HUES6 (cell line): ENCODE measurements around the gene OR6C3.
"Not testable (repeated sequence)": the region's sequence is repeated elsewhere in the genome, so short reads cannot be mapped to it uniquely, and the experiment has no call there.

Experiments used
- H3K27ac ChIP-seq: 2 replicates; pipeline ENCODE4 v1.7.0; 2013; ENCODE audit warnings: low read depth, mild to moderate bottlenecking, low read length, inconsistent platforms
- H3K27me3 ChIP-seq: 2 replicates; pipeline ENCODE4 v1.6.1; 2013; ENCODE audit warnings: low read length; ENCODE audit not compliant: control insufficient read depth, insufficient read depth
- H3K36me3 ChIP-seq: 2 replicates; pipeline ENCODE4 v1.6.1; 2013; ENCODE audit warnings: low read length; ENCODE audit not compliant: control insufficient read depth, insufficient read depth
- H3K4me1 ChIP-seq: 2 replicates; pipeline ENCODE4 v1.6.1; 2013; ENCODE audit warnings: low read length; ENCODE audit not compliant: control insufficient read depth, insufficient read depth
- H3K4me3 ChIP-seq: 2 replicates; pipeline ENCODE4 v1.5.1; 2013; ENCODE audit warnings: low read depth, low read length
- H3K9ac ChIP-seq: one replicate; pipeline ENCODE4 v1.6.1; 2013; ENCODE audit warnings: mild to moderate bottlenecking, low read length
- H3K9me3 ChIP-seq: 2 replicates; pipeline ENCODE4 v1.6.1; 2013; ENCODE audit warnings: low read depth, low read length; ENCODE audit not compliant: control insufficient read depth, insufficient read depth

OR6C3 gene

DNA sequence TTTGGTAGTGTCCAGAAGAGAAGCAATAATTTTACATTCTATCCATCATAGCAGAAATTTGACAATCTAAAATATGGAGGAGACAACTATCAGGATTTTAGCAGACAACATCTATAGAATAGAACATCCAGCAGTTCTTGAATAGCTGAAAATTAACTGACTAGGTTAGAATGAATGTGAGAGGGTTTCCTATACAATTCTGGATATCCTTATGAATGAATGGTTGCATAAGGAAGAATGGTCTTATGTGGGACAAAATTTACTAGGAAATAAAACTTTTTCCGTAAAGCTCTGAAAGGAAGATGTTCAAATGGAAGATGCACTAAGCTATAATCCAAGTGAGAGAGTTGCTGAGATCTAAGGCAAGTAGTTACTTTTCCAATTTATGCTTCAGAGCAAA is at the start of gene OR6C3:
TSS of gene OR6C3 (plus strand) at position 301 of the 400 bp plus-strand sequence. CDS start 955 bp downstream, outside the sequence.
- Histone ChIP-seq H3K27ac (no peak within 1 kb of the TSS), H3K36me3 (no peaks in the 10 kb centered on the region), H3K4me1 (peaks cover 18% of the 10 kb centered on the region; the same call in 1 of the 2 replicates), H3K27me3 (no peaks in the 10 kb centered on the region), H3K4me3 (no peak within 1 kb of the TSS), H3K9ac (no peak within 1 kb of the TSS), H3K9me3 (no peaks in the 10 kb centered on the region)

DNA sequence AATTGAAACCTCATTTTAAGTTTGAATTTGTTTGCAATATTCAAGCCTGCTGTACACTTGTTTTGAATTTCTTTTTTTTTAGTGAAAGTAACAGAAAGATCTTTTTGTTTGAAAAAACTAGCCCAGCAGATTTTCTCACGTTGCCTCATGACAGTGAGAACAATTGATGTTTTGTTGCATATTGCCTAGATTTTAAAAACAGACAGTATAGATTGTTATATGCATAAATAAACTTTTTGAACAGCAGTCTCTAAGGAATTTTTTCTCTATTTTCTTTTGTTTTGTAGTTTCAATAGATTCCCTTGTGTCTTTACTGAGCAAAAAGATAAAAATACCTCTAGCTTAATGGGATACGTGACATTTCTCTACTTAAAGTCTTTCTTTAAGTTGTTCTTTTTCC is 49.6 kb upstream of the OR6C3 start:
- H3K9ac ChIP-seq, result no peak overlapping the region
- no peak overlapping the region for H3K27ac ChIP-seq
- no peaks in the 10 kb centered on the region for H3K27me3 ChIP-seq
- no peaks in the 10 kb centered on the region for H3K4me1 ChIP-seq
- H3K4me3 ChIP-seq, result no peak overlapping the region
- no peaks in the 10 kb centered on the region for H3K36me3 ChIP-seq
- no peaks in the 10 kb centered on the region for H3K9me3 ChIP-seq

DNA sequence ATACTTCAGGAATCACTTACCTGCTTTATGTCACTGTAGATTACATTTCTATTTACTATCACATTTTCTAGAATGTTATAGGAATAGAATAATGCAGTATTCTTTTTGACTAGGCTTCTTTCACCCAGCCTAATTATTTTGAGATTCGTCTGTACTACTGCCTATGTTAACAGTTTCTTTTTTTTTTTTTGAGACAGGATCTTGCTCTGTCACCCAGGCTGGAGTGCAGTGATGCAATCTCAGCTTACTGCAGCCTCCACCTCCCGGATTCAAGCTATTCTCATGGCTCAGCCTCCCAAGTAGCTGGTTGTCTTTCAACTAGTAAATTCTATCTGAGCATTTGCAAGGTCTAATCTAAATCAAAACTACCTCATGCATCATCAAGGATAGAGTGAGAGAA is 40.5 kb upstream of the OR6C3 start:
- H3K9ac ChIP-seq, result no peak overlapping the region
- H3K4me3 ChIP-seq, result no peak overlapping the region
- no peak overlapping the region for H3K27ac ChIP-seq
- H3K36me3 ChIP-seq, result no peaks in the 10 kb centered on the region
- H3K27me3 ChIP-seq, result no peaks in the 10 kb centered on the region
- H3K9me3 ChIP-seq, result no peaks in the 10 kb centered on the region
- H3K4me1 ChIP-seq, result no peaks in the 10 kb centered on the region

DNA sequence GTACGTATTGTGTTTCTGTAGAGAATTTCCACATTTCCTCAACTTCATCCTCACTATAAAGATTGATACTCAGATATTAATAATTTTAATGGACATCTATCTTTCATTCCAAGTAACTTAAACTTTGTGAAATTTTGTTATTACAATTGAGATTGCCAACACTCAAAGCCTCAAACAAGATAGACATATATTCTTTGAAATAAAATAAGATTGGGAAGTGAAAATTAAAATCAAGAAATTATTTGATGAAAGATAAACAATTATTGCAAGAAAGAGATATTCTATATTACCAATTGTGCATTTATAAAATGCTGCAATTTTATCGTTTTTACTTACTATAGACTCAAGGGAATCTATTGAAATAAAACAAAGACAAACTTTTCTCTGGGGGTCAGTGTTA is 34.1 kb upstream of the OR6C3 start, which contains the start of gene OR6C6:
TSS of gene OR6C6 (minus strand) at position 101 of the 400 bp plus-strand sequence. CDS start 1,337 bp downstream, outside the sequence.
- H3K4me3 ChIP-seq, result no peak within 1 kb of the TSS
- no peak within 1 kb of the TSS for H3K27ac ChIP-seq
- H3K4me1 ChIP-seq, result no peaks in the 10 kb centered on the region
- H3K9me3 ChIP-seq, result no peaks in the 10 kb centered on the region
- no peaks in the 10 kb centered on the region for H3K27me3 ChIP-seq
- no peak within 1 kb of the TSS for H3K9ac ChIP-seq
- H3K36me3 ChIP-seq, result no peaks in the 10 kb centered on the region

DNA sequence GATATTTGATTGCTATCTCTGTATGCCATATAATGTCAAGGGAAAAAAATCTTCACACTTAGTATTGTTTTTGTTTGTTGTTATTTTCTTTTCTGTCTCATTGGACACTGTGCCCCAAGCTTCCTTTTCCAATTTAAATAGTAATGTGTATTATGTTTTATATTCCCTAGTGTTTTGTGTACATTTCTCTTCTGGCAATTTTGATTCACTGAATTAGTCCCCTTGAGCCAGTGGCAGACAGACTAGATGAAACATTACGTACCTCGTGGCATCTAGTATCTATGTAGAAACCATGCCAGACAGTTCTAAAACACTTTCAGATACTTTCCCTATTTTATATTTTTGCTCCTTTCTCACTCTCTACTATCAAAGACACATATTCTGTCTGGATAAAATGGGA is 16.5 kb upstream of the OR6C3 start, which contains the start of gene OR6C1:
TSS of gene OR6C1 (plus strand) at position 301 of the 400 bp plus-strand sequence. CDS start 6,257 bp downstream, outside the sequence.
- no peaks in the 10 kb centered on the region for H3K36me3 ChIP-seq
- H3K27me3 ChIP-seq, result no peaks in the 10 kb centered on the region
- no peaks in the 10 kb centered on the region for H3K9me3 ChIP-seq
- H3K27ac ChIP-seq, result no peak within 1 kb of the TSS
- H3K4me1 ChIP-seq, result no peaks in the 10 kb centered on the region
- no peak within 1 kb of the TSS for H3K9ac ChIP-seq
- no peak within 1 kb of the TSS for H3K4me3 ChIP-seq

GRCh38 chr12:55320201-55320600 is 10.3 kb upstream of the OR6C3 start:
- H3K27ac ChIP-seq, result no peak overlapping the region
- no peaks in the 10 kb centered on the region for H3K27me3 ChIP-seq

GRCh38 chr12:55325801-55326200 is 4.7 kb upstream of the OR6C3 start:
- H3K27ac ChIP-seq, H3K4me3 ChIP-seq, H3K4me1 ChIP-seq, H3K9me3 ChIP-seq, H3K9ac ChIP-seq, H3K27me3 ChIP-seq, H3K36me3 ChIP-seq: not testable (repeated sequence)

More at GRCh38 chr12:55320201-55320600, 10.3 kb upstream of the OR6C3 start:
- Histone ChIP-seq H3K36me3 (no peaks in the 10 kb centered on the region), H3K4me1 (no peaks in the 10 kb centered on the region), H3K9me3 (0 out of 2 replicates have a peak, but pooled peaks cover 4% of the 10 kb centered on the region), H3K9ac (no peak overlapping the region), H3K4me3 (no peak overlapping the region)

DNA sequence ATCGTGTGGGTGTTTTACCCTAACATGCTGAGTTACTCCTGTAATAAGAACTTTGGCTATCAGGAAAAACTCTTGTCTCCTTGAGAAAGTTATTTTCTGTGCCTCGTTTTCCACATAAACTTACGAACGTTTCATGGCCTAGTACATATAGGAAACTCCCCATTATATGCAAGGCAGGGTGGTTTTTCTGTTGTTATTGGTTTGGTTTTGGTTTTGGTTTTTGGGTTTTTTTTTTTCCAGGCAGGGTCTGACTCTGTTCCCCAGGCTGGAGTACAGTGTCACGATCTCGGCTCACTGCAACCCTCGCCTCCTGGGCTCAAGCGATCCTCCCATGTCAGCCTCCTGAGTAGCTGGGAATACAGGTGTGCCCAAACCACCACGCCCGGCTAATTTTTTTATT is 5.5 kb downstream of the OR6C3 start:
- H3K9ac ChIP-seq, result no peak overlapping the region
- no peaks in the 10 kb centered on the region for H3K36me3 ChIP-seq
- H3K9me3 ChIP-seq, result no peaks in the 10 kb centered on the region

GRCh38 chr12:55355338-55355737 is 24.8 kb downstream of the OR6C3 start:
- H3K27me3 ChIP-seq, H3K27ac ChIP-seq, H3K9me3 ChIP-seq, H3K9ac ChIP-seq, H3K4me3 ChIP-seq, H3K36me3 ChIP-seq: not testable (repeated sequence)
- H3K4me1 ChIP-seq, result peaks cover 15% of the 10 kb centered on the region; the same call in 1 of the 2 replicates

More for the DNA sequence above, 5.5 kb downstream of the OR6C3 start:
- H3K27me3 ChIP-seq, result no peaks in the 10 kb centered on the region
- no peak overlapping the region for H3K4me3 ChIP-seq
- H3K27ac ChIP-seq, result no peak overlapping the region
- H3K4me1 ChIP-seq, result peaks cover 18% of the 10 kb centered on the region; the same call in 1 of the 2 replicates

- H3K4me3 ChIP-seq, result no peak within 1 kb of the TSS
- H3K27me3 ChIP-seq, result no peaks in the 10 kb centered on the region
- no peak within 1 kb of the TSS for H3K27ac ChIP-seq
- H3K4me1 ChIP-seq, result no peaks in the 10 kb centered on the region
- H3K36me3 ChIP-seq, result no peaks in the 10 kb centered on the region
- H3K9me3 ChIP-seq, result no peaks in the 10 kb centered on the region
- H3K9ac ChIP-seq, result no peak within 1 kb of the TSS
Measured at GRCh38 chr12:55362675-55363074, 32.1 kb downstream of the OR6C3 start, which contains the start of gene OR6C75. TSS of gene OR6C75 (plus strand) at chr12:55362975. CDS start at chr12:55365111, 2,136 bp downstream.

DNA sequence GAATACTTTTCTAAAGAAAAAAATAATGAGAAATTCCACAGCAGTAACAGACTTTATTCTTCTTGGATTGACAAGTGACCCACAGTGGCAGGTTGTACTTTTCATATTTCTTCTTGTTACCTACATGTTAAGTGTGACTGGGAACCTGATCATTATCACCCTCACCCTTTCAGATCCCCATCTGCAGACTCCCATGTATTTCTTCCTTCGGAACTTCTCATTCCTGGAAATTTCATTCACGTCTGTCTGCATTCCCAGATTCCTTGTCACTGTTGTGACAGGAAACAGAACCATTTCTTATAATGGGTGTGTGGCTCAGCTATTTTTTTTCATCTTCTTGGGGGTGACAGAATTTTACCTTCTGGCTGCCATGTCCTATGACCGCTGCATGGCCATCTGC is 34.5 kb downstream of the OR6C3 start:
- H3K27ac ChIP-seq, result no peak overlapping the region
- H3K4me3 ChIP-seq, result no peak overlapping the region
- no peaks in the 10 kb centered on the region for H3K4me1 ChIP-seq
- no peaks in the 10 kb centered on the region for H3K27me3 ChIP-seq
- no peak overlapping the region for H3K9ac ChIP-seq
- no peaks in the 10 kb centered on the region for H3K9me3 ChIP-seq
- H3K36me3 ChIP-seq, result no peaks in the 10 kb centered on the region
